HEK293 (cell line): ENCODE data around the gene RAC3.

ENCODE experiments used
- CTCF ChIA-PET: fragments of 350-600 bp; formaldehyde crosslinking; extraction: SDS; loops from one replicate; lab custom pipeline; 2021; ENCODE audit warnings: antibody characterized with exemption; lab: Yijun Ruan, JAX
- POLR2A ChIA-PET: fragments of 300-600 bp; formaldehyde crosslinking; extraction: SDS; loops from one replicate; lab custom pipeline; 2020; ENCODE audit warnings: antibody characterized with exemption, inconsistent platforms; lab: Yijun Ruan, JAX
- H3K27ac ChIP-seq: fragments of 200-500 bp; sonication (Bioruptor generic); 2 replicates; pipeline ENCODE4 v1.5.1; 2014; ENCODE audit warnings: low read depth, low read length, control low read depth, inconsistent platforms; ENCODE audit errors: extremely low read depth
- H3K36me3 ChIP-seq, 2 experiments: fragments of 200-500 bp in 1 of 2; sonication (Bioruptor generic) in 1 of 2; 1 replicate in 1 of 2; 2 replicates in 1 of 2; pipeline ENCODE4 v1.5.1; 2014 to 2017; ENCODE audit warnings: inconsistent platforms in 2 of 2, low read length in 2 of 2; ENCODE audit not compliant: control insufficient read depth in 2 of 2, insufficient read depth in 1 of 2
- H3K4me1 ChIP-seq: fragments of 200-500 bp; sonication (Bioruptor generic); 2 replicates; pipeline ENCODE4 v1.5.1; 2014; ENCODE audit warnings: mild to moderate bottlenecking, low read length, inconsistent platforms; ENCODE audit not compliant: control insufficient read depth, insufficient read depth
- H3K4me3 ChIP-seq: 2 replicates; pipeline ENCODE4 v1.5.1; 2011; ENCODE audit warnings: low read depth, mild to moderate bottlenecking, control low read depth, low read length, moderate library complexity
- H3K9me3 ChIP-seq: fragments of 200-500 bp; sonication (Bioruptor generic); 2 replicates; pipeline ENCODE4 v1.5.1; 2014; ENCODE audit warnings: low read depth, low read length, inconsistent platforms; ENCODE audit not compliant: control insufficient read depth, insufficient read depth
- GLIS1 ChIP-seq: fragments of 450-650 bp; formaldehyde crosslinking; IDR thresholded peaks from 2 replicates; pipeline ENCODE4 v1.5.1; 2016; ENCODE audit warnings: missing biosample characterization, missing genetic modification characterization
- GLIS2 ChIP-seq: fragments of 450-650 bp; formaldehyde crosslinking; IDR thresholded peaks from 2 replicates; pipeline ENCODE4 v1.5.1; 2016; ENCODE audit warnings: missing biosample characterization, missing genetic modification characterization
- KLF10 ChIP-seq: fragments of 450-650 bp; IDR thresholded peaks from 2 replicates; pipeline ENCODE4 v1.5.1; 2018; ENCODE audit warnings: missing biosample characterization, mild to moderate bottlenecking, missing genetic modification characterization
- YY1 ChIP-seq: fragments of 450-650 bp; formaldehyde crosslinking; IDR thresholded peaks from 2 replicates; pipeline ENCODE4 v1.5.1; 2018; ENCODE audit warnings: missing biosample characterization, missing genetic modification characterization
- ZBTB8A ChIP-seq: fragments of 450-650 bp; formaldehyde crosslinking; IDR thresholded peaks from 2 replicates; pipeline ENCODE4 v1.5.1; 2016; ENCODE audit warnings: missing biosample characterization, missing genetic modification characterization
- ZNF221 ChIP-seq: fragments of 450-650 bp; formaldehyde crosslinking; IDR thresholded peaks from 2 replicates; pipeline ENCODE4 v1.5.1; 2017; ENCODE audit warnings: missing biosample characterization, missing genetic modification characterization, borderline replicate concordance
- ZNF248 ChIP-seq: fragments of 450-650 bp; formaldehyde crosslinking; IDR thresholded peaks from 2 replicates; pipeline ENCODE4 v1.5.1; 2017; ENCODE audit warnings: missing biosample characterization, missing genetic modification characterization
- ZNF266 ChIP-seq: fragments of 450-650 bp; formaldehyde crosslinking; IDR thresholded peaks from 2 replicates; pipeline ENCODE4 v1.5.1; 2016; ENCODE audit warnings: missing biosample characterization, missing genetic modification characterization, low read depth
- ZNF302 ChIP-seq: fragments of 450-650 bp; formaldehyde crosslinking; IDR thresholded peaks from 2 replicates; pipeline ENCODE4 v1.5.1; 2016; ENCODE audit warnings: missing biosample characterization, missing genetic modification characterization, low read depth
- ZNF311 ChIP-seq: fragments of 450-650 bp; formaldehyde crosslinking; IDR thresholded peaks from 2 replicates; pipeline ENCODE4 v1.5.1; 2017; ENCODE audit warnings: missing biosample characterization, missing genetic modification characterization, borderline replicate concordance
- ZNF335 ChIP-seq: fragments of 450-650 bp; formaldehyde crosslinking; conservative IDR thresholded peaks from 2 replicates; pipeline ENCODE4 v1.5.1; 2016; ENCODE audit warnings: missing biosample characterization, missing genetic modification characterization
- ZNF571 ChIP-seq: fragments of 450-650 bp; formaldehyde crosslinking; IDR thresholded peaks from 2 replicates; pipeline ENCODE4 v1.5.0; 2017; ENCODE audit warnings: missing biosample characterization, missing genetic modification characterization
- ZNF670 ChIP-seq: fragments of 450-650 bp; formaldehyde crosslinking; IDR thresholded peaks from 2 replicates; pipeline ENCODE4 v1.5.1; 2016; ENCODE audit warnings: missing biosample characterization, missing genetic modification characterization, low read depth
- ZNF792 ChIP-seq: fragments of 450-650 bp; formaldehyde crosslinking; IDR thresholded peaks from 2 replicates; pipeline ENCODE4 v1.5.1; 2016; ENCODE audit warnings: missing biosample characterization, missing genetic modification characterization
- TF ChIP-seq, protein P1 (sequence below): fragments of 450-650 bp; formaldehyde crosslinking; IDR thresholded peaks from 2 replicates; pipeline ENCODE4 v1.5.1; 2016; ENCODE audit warnings: missing biosample characterization, missing genetic modification characterization, borderline replicate concordance
- TF ChIP-seq, protein P2 (sequence below): fragments of 450-650 bp; formaldehyde crosslinking; IDR thresholded peaks from 2 replicates; pipeline ENCODE4 v1.5.1; 2016; ENCODE audit warnings: missing biosample characterization, missing genetic modification characterization
- TF ChIP-seq, protein P3 (sequence below): fragments of 450-650 bp; formaldehyde crosslinking; IDR thresholded peaks from 2 replicates; pipeline ENCODE4 v1.5.1; 2016; ENCODE audit warnings: missing biosample characterization, missing genetic modification characterization

The RAC3 gene

DNA sequence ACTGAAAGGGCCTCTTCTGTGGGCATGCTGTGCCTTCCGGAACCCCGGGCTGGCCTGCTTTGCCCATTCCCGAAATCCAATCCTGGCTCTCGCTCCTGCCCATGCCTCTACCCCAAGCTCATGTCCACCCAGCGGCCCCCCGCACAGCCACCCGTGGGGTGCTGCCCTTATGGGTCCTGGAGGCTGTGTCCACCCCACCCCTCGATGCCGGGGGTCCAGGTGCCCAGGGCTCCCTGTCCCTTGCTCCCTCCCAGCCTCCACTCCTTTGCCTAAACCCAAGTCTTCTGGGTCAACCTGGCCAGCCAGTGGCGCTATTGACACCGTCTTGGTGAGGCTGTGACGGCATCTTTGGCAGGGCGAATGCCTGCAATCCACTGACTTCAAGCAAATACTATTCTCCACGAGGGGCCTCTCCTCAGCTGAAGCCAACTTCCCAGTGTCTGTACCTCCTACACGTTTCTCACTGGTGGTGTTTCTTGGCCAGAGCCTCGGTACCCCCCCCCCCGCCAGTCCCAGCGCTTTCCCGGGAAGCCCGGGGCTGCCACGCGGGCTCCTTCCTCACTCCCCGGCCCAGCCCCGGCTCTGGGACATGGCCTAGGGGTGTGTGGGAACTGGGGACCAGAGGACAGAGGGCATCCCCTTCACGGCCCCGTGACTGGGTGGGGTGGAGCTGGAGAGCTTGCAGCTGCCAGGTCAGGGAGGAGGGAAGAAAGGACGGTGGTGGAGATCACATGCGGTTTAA is 46.3 kb downstream of the RAC3 start:
- no peaks in the 10 kb centered on the region for H3K9me3 ChIP-seq
- H3K4me3 ChIP-seq: no peak overlapping the region
- CTCF ChIA-PET: interaction anchor here (0.6 to 2.2 kb wide), 2 partner anchors 17 to 48 kb away, joined by 3 to 13 read pairs; no protein-coding TSS in a partner anchor
- peaks cover 12 to 54% of the 10 kb centered on the region in 2 experiments for H3K36me3 ChIP-seq
- H3K27ac ChIP-seq: peak overlapping the region; percentile 11; the same call in 1 of the 2 replicates
- POLR2A ChIA-PET: interaction anchor here (1.0 to 3.1 kb wide), 4 partner anchors 9 to 21 kb away, joined by 5 to 15 read pairs (median 9); partner anchors contain the start of gene DUS1L
- no peak for TF ChIP-seq ZNF248 (tag by site-specific recombination)
- TF ChIP-seq, protein P1, sequence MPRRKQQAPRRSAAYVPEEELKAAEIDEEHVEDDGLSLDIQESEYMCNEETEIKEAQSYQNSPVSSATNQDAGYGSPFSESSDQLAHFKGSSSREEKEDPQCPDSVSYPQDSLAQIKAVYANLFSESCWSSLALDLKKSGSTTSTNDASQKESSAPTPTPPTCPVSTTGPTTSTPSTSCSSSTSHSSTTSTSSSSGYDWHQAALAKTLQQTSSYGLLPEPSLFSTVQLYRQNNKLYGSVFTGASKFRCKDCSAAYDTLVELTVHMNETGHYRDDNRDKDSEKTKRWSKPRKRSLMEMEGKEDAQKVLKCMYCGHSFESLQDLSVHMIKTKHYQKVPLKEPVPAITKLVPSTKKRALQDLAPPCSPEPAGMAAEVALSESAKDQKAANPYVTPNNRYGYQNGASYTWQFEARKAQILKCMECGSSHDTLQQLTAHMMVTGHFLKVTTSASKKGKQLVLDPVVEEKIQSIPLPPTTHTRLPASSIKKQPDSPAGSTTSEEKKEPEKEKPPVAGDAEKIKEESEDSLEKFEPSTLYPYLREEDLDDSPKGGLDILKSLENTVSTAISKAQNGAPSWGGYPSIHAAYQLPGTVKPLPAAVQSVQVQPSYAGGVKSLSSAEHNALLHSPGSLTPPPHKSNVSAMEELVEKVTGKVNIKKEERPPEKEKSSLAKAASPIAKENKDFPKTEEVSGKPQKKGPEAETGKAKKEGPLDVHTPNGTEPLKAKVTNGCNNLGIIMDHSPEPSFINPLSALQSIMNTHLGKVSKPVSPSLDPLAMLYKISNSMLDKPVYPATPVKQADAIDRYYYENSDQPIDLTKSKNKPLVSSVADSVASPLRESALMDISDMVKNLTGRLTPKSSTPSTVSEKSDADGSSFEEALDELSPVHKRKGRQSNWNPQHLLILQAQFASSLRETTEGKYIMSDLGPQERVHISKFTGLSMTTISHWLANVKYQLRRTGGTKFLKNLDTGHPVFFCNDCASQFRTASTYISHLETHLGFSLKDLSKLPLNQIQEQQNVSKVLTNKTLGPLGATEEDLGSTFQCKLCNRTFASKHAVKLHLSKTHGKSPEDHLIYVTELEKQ (tag by site-specific recombination): no peak
- 0 out of 2 replicates have a peak, but pooled peaks have one; percentile 39 for TF ChIP-seq GLIS2 (tag by site-specific recombination)
- TF ChIP-seq ZNF335 (tag by site-specific recombination): no peak
- no peak for TF ChIP-seq ZNF221
- peak; percentile 24; the same call in 1 of the 2 replicates for TF ChIP-seq GLIS1
- TF ChIP-seq ZNF311 (tag by site-specific recombination): no peak
- TF ChIP-seq ZNF302 (tag by site-specific recombination): no peak
- TF ChIP-seq YY1 (tag by site-specific recombination): no peak
- TF ChIP-seq, protein P2, sequence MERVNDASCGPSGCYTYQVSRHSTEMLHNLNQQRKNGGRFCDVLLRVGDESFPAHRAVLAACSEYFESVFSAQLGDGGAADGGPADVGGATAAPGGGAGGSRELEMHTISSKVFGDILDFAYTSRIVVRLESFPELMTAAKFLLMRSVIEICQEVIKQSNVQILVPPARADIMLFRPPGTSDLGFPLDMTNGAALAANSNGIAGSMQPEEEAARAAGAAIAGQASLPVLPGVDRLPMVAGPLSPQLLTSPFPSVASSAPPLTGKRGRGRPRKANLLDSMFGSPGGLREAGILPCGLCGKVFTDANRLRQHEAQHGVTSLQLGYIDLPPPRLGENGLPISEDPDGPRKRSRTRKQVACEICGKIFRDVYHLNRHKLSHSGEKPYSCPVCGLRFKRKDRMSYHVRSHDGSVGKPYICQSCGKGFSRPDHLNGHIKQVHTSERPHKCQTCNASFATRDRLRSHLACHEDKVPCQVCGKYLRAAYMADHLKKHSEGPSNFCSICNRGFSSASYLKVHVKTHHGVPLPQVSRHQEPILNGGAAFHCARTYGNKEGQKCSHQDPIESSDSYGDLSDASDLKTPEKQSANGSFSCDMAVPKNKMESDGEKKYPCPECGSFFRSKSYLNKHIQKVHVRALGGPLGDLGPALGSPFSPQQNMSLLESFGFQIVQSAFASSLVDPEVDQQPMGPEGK: peak; percentile 31; the same call in 1 of the 2 replicates
- TF ChIP-seq KLF10 (tag by site-specific recombination): no peak
- no peaks in the 10 kb centered on the region for H3K4me1 ChIP-seq

DNA sequence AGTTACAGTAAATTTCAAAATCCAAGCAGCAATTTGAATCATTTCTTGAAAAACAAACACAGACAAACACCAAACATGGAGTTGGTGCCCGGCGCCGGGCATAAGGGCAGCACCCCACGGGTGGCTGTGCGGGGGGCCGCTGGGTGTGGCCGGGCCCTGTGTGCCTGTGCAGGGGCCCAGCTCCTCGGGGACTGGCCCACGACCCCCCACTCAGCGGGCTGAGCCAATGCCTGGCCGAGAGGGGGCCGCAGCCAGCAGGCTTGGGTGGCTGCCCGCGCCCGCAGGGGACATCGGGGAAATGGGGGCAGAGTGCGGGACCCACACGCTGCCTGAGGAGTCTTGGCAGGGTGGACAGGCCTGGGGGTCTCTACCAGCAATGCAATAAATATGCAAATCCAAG is 47.0 kb downstream of the RAC3 start:
- no peaks in the 10 kb centered on the region for H3K9me3 ChIP-seq
- H3K27ac ChIP-seq: peak overlapping the region; percentile 11; the same call in 1 of the 2 replicates
- CTCF ChIA-PET: no interaction called here
- H3K36me3 ChIP-seq: peaks cover 12 to 60% of the 10 kb centered on the region in 2 experiments
- POLR2A ChIA-PET: interaction anchor here (1.0 to 1.3 kb wide), 3 partner anchors 17 to 41 kb away, joined by 3 to 5 read pairs (median 3); partner anchors contain the start of genes DCXR and FASN
- no peaks in the 10 kb centered on the region for H3K4me1 ChIP-seq
- H3K4me3 ChIP-seq: no peak overlapping the region
- 0 out of 2 replicates have a peak, but pooled peaks have one; percentile 41 for TF ChIP-seq ZBTB8A
- no peak for TF ChIP-seq ZNF571 (tag by site-specific recombination)
- TF ChIP-seq, protein P3, sequence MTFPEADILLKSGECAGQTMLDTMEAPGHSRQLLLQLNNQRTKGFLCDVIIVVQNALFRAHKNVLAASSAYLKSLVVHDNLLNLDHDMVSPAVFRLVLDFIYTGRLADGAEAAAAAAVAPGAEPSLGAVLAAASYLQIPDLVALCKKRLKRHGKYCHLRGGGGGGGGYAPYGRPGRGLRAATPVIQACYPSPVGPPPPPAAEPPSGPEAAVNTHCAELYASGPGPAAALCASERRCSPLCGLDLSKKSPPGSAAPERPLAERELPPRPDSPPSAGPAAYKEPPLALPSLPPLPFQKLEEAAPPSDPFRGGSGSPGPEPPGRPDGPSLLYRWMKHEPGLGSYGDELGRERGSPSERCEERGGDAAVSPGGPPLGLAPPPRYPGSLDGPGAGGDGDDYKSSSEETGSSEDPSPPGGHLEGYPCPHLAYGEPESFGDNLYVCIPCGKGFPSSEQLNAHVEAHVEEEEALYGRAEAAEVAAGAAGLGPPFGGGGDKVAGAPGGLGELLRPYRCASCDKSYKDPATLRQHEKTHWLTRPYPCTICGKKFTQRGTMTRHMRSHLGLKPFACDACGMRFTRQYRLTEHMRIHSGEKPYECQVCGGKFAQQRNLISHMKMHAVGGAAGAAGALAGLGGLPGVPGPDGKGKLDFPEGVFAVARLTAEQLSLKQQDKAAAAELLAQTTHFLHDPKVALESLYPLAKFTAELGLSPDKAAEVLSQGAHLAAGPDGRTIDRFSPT: 0 out of 2 replicates have a peak, but pooled peaks have one; percentile 12
- TF ChIP-seq ZNF792 (tag by site-specific recombination): no peak
- peak; percentile 60 for TF ChIP-seq GLIS2 (tag by site-specific recombination)
- TF ChIP-seq GLIS1: peak; percentile 19; the same call in 1 of the 2 replicates
- no peak for TF ChIP-seq ZNF670
- no peak for TF ChIP-seq ZNF266 (tag by site-specific recombination)
